ENCODE data around the gene GABARAPL2.

DNA sequence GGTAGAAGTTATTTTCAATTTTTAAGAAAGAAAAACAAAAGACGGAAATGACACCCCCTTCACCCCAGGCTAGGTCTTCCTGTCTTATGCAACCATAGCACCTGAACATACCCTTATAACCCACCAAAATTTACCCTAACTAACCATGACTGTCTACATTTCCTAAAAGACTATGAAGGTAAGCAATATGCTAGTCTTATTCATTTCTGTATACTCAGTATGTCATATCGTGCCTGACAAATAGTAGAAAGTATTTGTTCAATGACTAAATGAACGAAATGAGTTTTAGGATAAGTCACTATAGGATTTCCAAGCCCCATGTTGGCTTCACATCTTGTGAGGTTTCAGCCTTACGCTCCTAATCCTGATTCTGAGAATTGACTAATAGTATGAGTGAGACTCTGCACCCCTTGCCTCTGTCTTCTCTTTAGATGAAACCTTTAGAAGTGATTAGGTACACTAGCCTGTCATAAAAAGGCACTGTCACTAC, 50.4 kb downstream of the GABARAPL2 start:
- TF ChIP-seq POLR2A (IDR thresholded peaks at IDR 0.05; ENCODE audit: low read depth, low read length) (no peak), POLR2AphosphoS5 (IDR thresholded peaks at IDR 0.05; ENCODE audit: low read depth, low read length) (no peak)
